Memory B cell (primary cell): ENCODE measurements around the gene DNAI7.

Experiments
- ATAC-seq: fragments of 150-1000 bp; cut with Tn5 transposase; 2 replicates; pipeline ENCODE4 v1.10.0; 2021; ENCODE audit warnings: low read depth, mild to moderate bottlenecking, moderate library complexity
- DNase-seq, 2 donors: peaks; one replicate each; pipeline ENCODE4 v3.0.0; 2022; ENCODE audit warnings: low spot score in 2 of 2
- H3K27ac Mint-ChIP-seq: one replicate; pipeline ENCODE4 v1.8.0; 2022; ENCODE audit warnings: mild to moderate bottlenecking, moderate library complexity, mixed read lengths
- H3K27me3 Mint-ChIP-seq: one replicate; pipeline ENCODE4 v1.8.0; 2022; ENCODE audit warnings: mixed read lengths
- H3K36me3 Mint-ChIP-seq: one replicate; pipeline ENCODE4 v1.8.0; 2022; ENCODE audit warnings: mild to moderate bottlenecking, mixed read lengths
- H3K4me1 Mint-ChIP-seq: one replicate; pipeline ENCODE4 v1.8.0; 2022; ENCODE audit warnings: mixed read lengths
- H3K4me3 Mint-ChIP-seq: one replicate; pipeline ENCODE4 v1.8.0; 2022; ENCODE audit warnings: mild to moderate bottlenecking, moderate library complexity, mixed read lengths
- H3K9me3 Mint-ChIP-seq: one replicate; pipeline ENCODE4 v1.8.0; 2022; ENCODE audit warnings: mixed read lengths

DNAI7 gene

DNA sequence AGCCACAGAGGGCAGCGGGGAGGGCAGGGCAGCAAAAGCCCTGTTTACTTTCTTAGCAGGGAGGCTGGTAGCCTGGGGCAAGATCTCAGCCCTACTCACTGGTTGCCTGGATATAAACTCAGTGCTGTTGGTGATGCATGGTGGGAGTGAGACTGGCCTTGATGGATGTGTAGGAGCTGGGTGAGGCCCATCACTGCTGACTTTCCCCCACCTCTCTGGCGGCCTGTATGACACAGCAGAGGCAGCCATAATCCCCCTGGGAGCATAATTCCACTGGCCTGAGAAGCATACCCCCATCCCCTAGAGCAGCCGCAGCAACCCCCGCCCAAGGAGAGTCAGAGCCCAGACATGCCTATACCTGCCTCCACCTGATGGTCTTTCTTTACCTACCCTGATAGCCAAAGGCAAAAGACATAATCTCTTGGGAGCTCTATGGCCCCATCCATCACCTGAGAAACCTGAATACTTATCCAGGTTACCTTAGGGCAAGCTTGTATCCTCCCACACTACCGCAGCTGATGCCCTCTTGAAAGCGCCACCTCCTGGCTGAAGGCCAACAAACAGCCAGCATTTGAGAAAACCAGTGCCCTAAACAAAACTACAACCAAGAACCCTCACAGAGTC, 59.3 kb downstream of the DNAI7 start:
- no peak for DNase-seq
- H3K36me3 Mint-ChIP-seq, result no peaks in the 10 kb centered on the region

DNA sequence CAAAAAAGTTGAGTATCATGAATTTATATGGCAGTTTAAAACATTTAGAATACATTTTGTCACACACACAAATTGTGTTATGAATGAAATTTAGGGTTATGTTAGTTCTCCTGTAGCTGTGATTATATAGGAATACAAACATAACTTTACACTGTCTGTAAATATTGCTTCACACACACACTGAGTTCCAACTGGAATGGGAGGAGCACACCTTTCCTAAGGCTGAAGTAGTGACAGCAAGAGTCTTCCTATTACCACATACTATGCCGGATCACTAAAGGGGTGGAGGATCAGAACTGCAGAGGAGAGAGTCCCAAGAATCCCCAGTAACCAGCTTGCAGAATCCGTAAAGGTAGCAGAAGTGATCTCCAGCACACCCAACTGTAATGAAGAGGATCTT, 63.7 kb downstream of the DNAI7 start:
- Mint-ChIP-seq H3K9me3 (no peaks in the 10 kb centered on the region), H3K4me1 (peaks cover 5% of the 10 kb centered on the region), H3K4me3 (no peak overlapping the region), H3K27ac (no peak overlapping the region), H3K36me3 (no peaks in the 10 kb centered on the region), H3K27me3 (no peaks in the 10 kb centered on the region)
- ATAC-seq (no peak), DNase-seq (no peak)

More for the DNA sequence above, 59.3 kb downstream of the DNAI7 start:
- Mint-ChIP-seq H3K27me3 (no peaks in the 10 kb centered on the region), H3K4me3 (no peak overlapping the region), H3K4me1 (no peaks in the 10 kb centered on the region), H3K27ac (no peak overlapping the region), H3K9me3 (peaks cover 4% of the 10 kb centered on the region)
- no peak for ATAC-seq

DNA sequence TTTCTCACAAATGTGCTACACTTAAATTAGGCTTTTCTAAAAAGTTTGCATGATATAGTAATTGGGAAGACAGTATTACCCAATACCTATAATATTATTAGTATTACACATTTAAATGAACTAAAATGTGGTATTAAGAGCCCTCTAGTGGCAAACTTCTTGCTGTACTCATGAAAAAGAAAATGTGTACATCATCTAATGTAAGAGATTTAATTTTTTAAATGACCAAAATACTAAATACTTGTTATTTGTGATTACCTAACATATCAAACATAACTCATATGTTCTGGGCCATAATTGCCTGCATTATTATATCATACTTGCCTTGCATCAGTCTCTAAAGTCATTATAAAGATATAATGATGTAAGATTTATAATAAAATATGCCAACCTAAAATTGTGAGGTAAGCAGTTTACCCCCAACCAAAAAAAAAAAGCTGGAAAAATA, 64.2 kb downstream of the DNAI7 start:
- Mint-ChIP-seq H3K27ac (no peak overlapping the region), H3K27me3 (no peaks in the 10 kb centered on the region), H3K4me3 (no peak overlapping the region), H3K9me3 (no peaks in the 10 kb centered on the region), H3K36me3 (no peaks in the 10 kb centered on the region), H3K4me1 (peaks cover 5% of the 10 kb centered on the region)
- DNase-seq (peak in 1 of 2 donors; percentile 33), ATAC-seq (no peak)

DNA sequence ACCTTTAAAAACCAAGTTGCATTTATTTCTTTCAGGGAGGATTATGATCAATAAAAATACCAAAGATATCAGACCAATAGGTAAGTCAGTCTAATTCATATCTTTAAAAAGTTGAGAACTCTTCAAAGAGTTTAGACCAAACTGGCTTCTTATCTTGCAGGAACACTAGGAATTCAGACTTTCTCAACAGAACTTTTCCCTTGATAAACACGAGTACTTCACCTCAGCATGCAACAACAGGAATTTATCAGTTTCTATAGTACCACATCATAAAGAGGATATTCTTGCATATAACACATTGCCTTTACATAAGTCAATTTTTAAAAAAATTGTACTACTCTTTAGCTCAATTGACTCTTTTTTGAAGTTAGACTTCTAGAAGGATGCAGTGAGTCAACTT, 68.2 kb downstream of the DNAI7 start:
- H3K36me3 Mint-ChIP-seq, result no peaks in the 10 kb centered on the region
- H3K4me3 Mint-ChIP-seq, result no peak overlapping the region
- peaks cover 5% of the 10 kb centered on the region for H3K4me1 Mint-ChIP-seq
- ATAC-seq (no peak), DNase-seq (no peak)
- no peaks in the 10 kb centered on the region for H3K27me3 Mint-ChIP-seq
- no peaks in the 10 kb centered on the region for H3K9me3 Mint-ChIP-seq
- no peak overlapping the region for H3K27ac Mint-ChIP-seq

DNA sequence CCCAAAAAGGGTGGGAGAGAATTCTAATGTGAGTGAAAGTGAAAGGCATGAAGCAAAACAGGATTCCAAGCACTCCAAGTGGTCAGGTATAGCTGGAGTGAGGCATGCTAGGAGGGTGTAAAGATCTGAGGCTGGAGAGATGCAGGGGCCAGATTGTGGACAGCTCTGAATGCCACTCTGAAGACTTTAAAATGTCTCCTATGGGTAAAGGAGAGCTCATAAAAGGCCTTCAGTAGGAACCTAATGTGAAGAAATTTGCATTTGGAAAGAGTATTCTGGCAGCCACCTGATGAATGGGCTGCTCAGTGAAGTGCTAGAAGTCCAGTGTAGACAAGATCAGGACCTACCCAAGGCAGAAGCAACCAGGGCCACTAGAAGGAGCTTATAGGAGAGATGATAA, 68.9 kb downstream of the DNAI7 start:
- H3K4me1 Mint-ChIP-seq, result peaks cover 5% of the 10 kb centered on the region
- no peak for ATAC-seq
- H3K27ac Mint-ChIP-seq, result no peak overlapping the region
- no peaks in the 10 kb centered on the region for H3K9me3 Mint-ChIP-seq
- H3K4me3 Mint-ChIP-seq, result no peak overlapping the region
- H3K27me3 Mint-ChIP-seq, result no peaks in the 10 kb centered on the region
- no peaks in the 10 kb centered on the region for H3K36me3 Mint-ChIP-seq
- no peak for DNase-seq

DNA sequence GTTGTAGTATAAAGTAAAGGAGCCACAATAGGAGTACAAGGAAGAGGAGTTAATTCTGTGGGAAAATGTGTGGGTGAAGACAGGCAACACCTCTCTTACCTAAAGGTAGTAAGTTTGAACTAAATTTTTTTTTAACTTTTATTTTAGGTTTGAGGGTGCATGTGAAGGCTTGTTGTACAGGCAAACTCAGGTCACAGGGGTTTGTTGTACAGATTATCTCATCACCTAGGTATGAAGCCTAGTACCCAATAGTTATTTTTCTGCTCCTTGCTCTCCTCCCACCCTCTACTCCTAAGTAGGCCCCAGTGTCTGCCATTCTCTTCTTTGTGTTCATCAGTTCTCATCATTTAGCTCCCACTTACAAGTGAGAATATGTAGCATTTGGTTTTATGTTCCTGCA, 70.5 kb downstream of the DNAI7 start:
- H3K4me1 Mint-ChIP-seq, result peaks cover 5% of the 10 kb centered on the region
- no peak overlapping the region for H3K4me3 Mint-ChIP-seq
- H3K36me3 Mint-ChIP-seq, result peaks cover 2% of the 10 kb centered on the region
- DNase-seq (no peak), ATAC-seq (no peak)
- no peak overlapping the region for H3K27ac Mint-ChIP-seq
- H3K27me3 Mint-ChIP-seq, result peaks cover 2% of the 10 kb centered on the region
- no peaks in the 10 kb centered on the region for H3K9me3 Mint-ChIP-seq

DNA sequence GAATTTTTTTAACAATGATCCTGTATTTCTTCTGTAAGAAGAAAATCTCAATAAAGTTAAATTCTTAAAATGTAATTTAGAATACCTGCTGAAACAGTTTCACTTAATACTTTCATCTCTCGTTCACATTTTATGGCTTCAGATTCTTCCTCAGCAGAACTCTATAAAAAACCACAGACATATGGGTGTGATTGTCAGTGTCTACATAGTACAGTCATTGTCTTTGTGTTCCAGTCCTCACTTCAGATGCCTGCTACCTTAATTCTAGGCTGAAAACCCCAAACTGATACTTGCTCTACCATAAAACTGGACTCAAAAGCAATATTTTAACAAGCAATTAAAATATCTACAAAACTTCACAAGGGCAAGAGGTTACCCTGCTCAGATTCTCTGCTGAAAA, 71.8 kb downstream of the DNAI7 start:
- Mint-ChIP-seq H3K4me3 (no peak overlapping the region), H3K27ac (no peak overlapping the region), H3K27me3 (peaks cover 2% of the 10 kb centered on the region), H3K36me3 (peaks cover 2% of the 10 kb centered on the region), H3K4me1 (no peaks in the 10 kb centered on the region), H3K9me3 (no peaks in the 10 kb centered on the region)
- DNase-seq (no peak), ATAC-seq (no peak)

DNA sequence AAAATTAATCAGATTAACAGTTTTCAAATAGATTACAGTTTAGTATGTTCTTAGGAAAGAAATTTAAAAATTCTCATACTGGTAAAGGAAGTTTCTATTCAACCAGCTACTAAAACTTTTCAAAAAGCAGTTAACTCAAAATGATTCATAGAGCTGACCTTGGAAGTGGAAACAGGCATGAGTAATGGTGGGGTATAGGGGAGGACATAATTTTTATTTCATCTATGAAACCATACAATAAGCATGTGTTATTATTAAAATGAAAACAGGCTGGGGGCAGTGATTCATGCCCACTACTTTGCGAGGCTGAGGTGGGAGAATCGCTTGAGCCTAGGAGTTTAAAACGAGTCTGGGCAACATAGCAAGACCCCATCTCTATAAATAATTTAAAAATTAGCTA, 73.0 kb downstream of the DNAI7 start:
- no peaks in the 10 kb centered on the region for H3K9me3 Mint-ChIP-seq
- no peak overlapping the region for H3K4me3 Mint-ChIP-seq
- H3K36me3 Mint-ChIP-seq, result peaks cover 2% of the 10 kb centered on the region
- ATAC-seq, result no peak
- H3K27ac Mint-ChIP-seq, result no peak overlapping the region
- H3K4me1 Mint-ChIP-seq, result no peaks in the 10 kb centered on the region
- no peak for DNase-seq
- H3K27me3 Mint-ChIP-seq, result peaks cover 2% of the 10 kb centered on the region

DNA sequence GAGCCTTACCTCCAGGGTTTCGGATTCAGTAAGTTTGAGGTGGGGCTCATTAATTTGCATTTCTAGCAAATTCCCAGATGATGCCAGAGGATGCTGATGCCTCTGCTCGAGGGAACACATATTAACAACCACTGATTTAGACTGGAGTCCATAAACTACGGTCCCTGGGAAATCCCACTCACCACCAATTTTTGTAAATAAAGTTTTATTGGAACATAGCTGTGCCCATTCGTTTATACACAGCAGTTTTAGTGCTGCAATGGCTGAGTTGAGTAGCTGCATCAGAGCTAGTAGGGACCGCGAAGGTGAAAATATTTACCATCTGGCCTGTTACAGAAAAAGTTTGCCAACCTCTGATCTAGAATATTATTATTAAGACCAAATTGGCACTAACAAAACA, 73.8 kb downstream of the DNAI7 start:
- no peaks in the 10 kb centered on the region for H3K9me3 Mint-ChIP-seq
- H3K4me3 Mint-ChIP-seq, result no peak overlapping the region
- ATAC-seq (no peak), DNase-seq (no peak)
- no peaks in the 10 kb centered on the region for H3K4me1 Mint-ChIP-seq
- peaks cover 2% of the 10 kb centered on the region for H3K27me3 Mint-ChIP-seq
- peaks cover 2% of the 10 kb centered on the region for H3K36me3 Mint-ChIP-seq
- H3K27ac Mint-ChIP-seq, result no peak overlapping the region

DNA sequence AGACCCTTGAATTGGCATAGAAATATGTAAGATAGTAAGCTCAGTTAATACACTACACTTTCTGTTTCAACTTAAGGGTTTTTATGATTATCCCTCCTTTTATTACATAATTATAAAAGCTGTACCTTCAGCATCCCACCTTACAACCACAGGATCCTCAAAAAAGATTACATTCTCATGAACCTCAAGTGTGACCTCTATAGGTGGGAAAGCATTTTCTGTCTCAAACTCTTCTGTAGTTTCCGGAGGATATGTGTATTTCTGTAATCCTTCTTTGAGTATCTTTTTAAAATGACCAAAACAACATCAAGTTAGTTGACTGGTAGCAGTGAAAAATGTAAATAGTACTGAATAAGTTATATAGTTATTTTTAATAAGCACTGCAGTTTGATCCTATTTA, 75.9 kb downstream of the DNAI7 start:
- H3K4me1 Mint-ChIP-seq, result no peaks in the 10 kb centered on the region

DNA sequence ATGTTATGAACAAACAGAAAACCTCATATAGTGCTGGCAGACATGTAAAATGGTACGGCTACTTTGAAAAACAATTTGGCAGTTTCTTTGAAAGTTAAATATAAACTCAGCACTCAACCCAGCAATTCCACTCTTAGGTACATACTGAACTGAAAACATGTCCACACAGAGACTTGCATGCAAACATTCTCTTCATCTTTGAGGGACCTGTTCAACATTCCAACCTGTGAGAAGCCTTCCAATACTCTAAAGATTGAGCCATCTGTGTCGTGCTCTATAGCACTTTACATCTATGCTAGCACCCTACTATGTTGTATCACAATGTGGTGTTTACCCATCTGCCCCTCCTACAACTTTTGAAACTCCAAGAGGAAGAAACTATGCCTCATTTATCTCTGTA, 79.3 kb downstream of the DNAI7 start:
- Mint-ChIP-seq H3K27me3 (peaks cover 2% of the 10 kb centered on the region), H3K36me3 (peaks cover 2% of the 10 kb centered on the region), H3K27ac (no peak overlapping the region), H3K4me1 (no peaks in the 10 kb centered on the region), H3K4me3 (no peak overlapping the region), H3K9me3 (no peaks in the 10 kb centered on the region)
- ATAC-seq (no peak), DNase-seq (no peak)

More for the DNA sequence above, 75.9 kb downstream of the DNAI7 start:
- H3K9me3 Mint-ChIP-seq, result no peaks in the 10 kb centered on the region
- no peak for DNase-seq
- H3K4me3 Mint-ChIP-seq, result no peak overlapping the region
- ATAC-seq, result no peak
- H3K27me3 Mint-ChIP-seq, result peaks cover 2% of the 10 kb centered on the region
- H3K27ac Mint-ChIP-seq, result no peak overlapping the region
- H3K36me3 Mint-ChIP-seq, result peaks cover 2% of the 10 kb centered on the region

DNA sequence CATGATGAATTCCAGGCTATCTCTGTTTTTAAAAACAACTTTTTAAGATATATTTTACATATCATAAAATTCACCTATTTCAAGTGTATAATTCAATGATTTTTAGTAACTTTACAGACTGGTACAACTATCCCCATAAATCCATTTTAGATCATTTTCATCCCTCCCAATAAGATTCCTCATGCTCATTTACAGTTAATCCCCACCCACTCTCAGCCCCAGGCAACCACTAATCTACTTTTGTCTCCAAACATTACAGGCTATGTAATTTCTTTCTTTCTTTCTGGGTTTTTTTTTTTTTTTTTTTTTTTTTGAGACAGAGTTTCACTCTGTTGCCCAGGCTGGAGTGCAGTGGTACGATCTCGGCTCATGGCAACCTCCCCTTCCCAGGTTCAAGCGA, 81.3 kb downstream of the DNAI7 start:
- Mint-ChIP-seq H3K9me3 (peaks cover 3% of the 10 kb centered on the region), H3K4me3 (no peak overlapping the region), H3K27ac (no peak overlapping the region), H3K4me1 (no peaks in the 10 kb centered on the region), H3K36me3 (peaks cover 10% of the 10 kb centered on the region), H3K27me3 (no peaks in the 10 kb centered on the region)
- DNase-seq (no peak), ATAC-seq (no peak)

DNA sequence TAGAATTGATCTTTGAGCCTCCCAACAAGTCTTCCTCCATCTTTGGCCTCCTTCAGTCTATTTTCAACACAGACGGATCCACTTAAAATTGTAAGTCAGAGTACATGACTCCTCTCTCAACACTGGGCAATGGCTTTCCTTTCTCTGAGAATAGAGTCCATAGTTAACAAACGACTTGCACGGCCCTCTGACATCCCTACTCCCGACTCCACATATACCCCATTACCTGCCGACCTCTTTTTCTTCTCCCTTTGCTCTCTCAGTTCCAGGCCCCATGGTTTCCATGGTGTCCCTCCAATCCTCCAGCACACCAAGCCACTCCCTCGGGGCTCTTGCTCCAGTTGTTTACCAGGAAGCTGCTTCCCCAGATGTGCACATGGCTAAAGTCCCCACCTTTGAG, 84.7 kb downstream of the DNAI7 start:
- DNase-seq, result no peak
- H3K4me1 Mint-ChIP-seq, result peaks cover 3% of the 10 kb centered on the region
- no peak overlapping the region for H3K4me3 Mint-ChIP-seq
- peaks cover 3% of the 10 kb centered on the region for H3K9me3 Mint-ChIP-seq
- ATAC-seq, result no peak
- peak overlapping the region; percentile 36 for H3K27ac Mint-ChIP-seq
- peaks cover 17% of the 10 kb centered on the region for H3K36me3 Mint-ChIP-seq
- no peaks in the 10 kb centered on the region for H3K27me3 Mint-ChIP-seq

DNA sequence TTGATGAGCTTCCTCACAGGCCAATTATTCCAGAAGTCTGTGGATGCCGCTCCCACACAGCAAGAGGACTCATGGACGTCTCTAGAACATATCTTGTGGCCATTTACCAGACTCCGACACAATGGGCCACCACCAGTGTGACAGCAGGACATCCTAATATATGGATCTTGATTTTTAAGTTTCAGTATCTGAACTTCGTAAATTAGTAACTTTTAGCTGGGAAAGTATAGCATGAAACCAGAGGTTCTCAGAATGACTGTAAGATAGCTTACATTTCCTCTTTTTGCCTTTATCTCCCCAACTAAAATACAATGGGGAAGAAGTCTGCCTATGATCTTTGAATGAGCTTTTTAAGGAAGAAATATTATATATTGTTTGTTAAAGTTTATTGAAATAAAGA, 87.0 kb downstream of the DNAI7 start:
- no peaks in the 10 kb centered on the region for H3K27me3 Mint-ChIP-seq
- peaks cover 3% of the 10 kb centered on the region for H3K4me1 Mint-ChIP-seq
- H3K9me3 Mint-ChIP-seq, result peaks cover 3% of the 10 kb centered on the region
- H3K27ac Mint-ChIP-seq, result peak overlapping the region; percentile 80
- ATAC-seq (peak; percentile 50), DNase-seq (no peak)
- H3K4me3 Mint-ChIP-seq, result no peak overlapping the region
- peaks cover 23% of the 10 kb centered on the region for H3K36me3 Mint-ChIP-seq

DNA sequence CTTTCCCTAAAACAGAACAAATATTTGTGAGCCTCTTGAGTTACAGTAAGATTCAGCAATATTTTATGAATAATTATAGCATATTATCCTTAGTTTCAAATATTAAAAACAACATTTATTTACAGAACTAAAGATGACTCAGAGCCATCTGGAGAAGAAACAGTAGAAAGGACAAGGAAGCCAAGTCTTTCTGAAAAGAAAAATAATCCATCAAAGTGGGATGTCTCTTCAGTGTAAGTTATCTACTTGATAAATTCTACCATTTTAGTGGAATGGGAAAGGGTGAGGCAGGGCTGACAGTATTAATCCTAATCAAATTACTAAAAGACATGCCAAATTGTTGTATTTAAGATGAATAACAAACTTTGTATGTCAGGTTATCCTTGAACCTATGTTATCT, 88.1 kb downstream of the DNAI7 start:
- no peak overlapping the region for H3K4me3 Mint-ChIP-seq
- H3K9me3 Mint-ChIP-seq, result peaks cover 3% of the 10 kb centered on the region
- H3K27me3 Mint-ChIP-seq, result no peaks in the 10 kb centered on the region
- no peak for DNase-seq
- no peak overlapping the region for H3K27ac Mint-ChIP-seq
- peaks cover 3% of the 10 kb centered on the region for H3K4me1 Mint-ChIP-seq
- no peak for ATAC-seq
- peaks cover 28% of the 10 kb centered on the region for H3K36me3 Mint-ChIP-seq
